HepG2 (cell line): ENCODE measurements around the gene LYRM4. TPM values are rescaled to one million over a fixed set of nuclear protein-coding genes. Genes with fewer than 3 reads are reported as not detected.
A peak's percentile ranks its signal among the peaks of the same experiment; 100 is the strongest.

Source experiments
- ATAC-seq: fragments of 200-7000 bp; cut with Tn5 transposase; 3 replicates; pipeline ENCODE4 v1.9.1; 2020; ENCODE audit warnings: mild to moderate bottlenecking, moderate library complexity
- BruUV-seq: library from RNA; stranded (reverse); fragments of 400-500 nt; replicated peaks from 2 replicates; lab custom pipeline; 2021; lab: Mats Ljungman, UMichigan
- CTCF ChIA-PET: fragments of 300-600 bp; formaldehyde crosslinking; extraction: SDS; loops from one replicate; lab custom pipeline; 2021; ENCODE audit warnings: low total read pairs, inconsistent platforms, low intra/inter-chr PET ratio; lab: Yijun Ruan, JAX
- POLR2A ChIA-PET: fragments of 350-600 bp; sonication (Branson Sonifier 250); formaldehyde crosslinking; loops from one replicate; lab custom pipeline; 2020; ENCODE audit warnings: antibody characterized with exemption, inconsistent platforms; lab: Yijun Ruan, JAX
- DNase-seq: peaks from one replicate; pipeline ENCODE4 v3.0.0-alpha.2; 2015; ENCODE audit warnings: low spot score
- FAIRE-seq: peaks from 3 replicates; lab custom pipeline; 2011; peaks lifted over from hg19 to GRCh38; lab: Jason Lieb, UNC
- H2AFZ ChIP-seq: one replicate; pipeline ENCODE4 v1.6.1; 2011; ENCODE audit warnings: low read length, inconsistent platforms
- H3K27ac ChIP-seq: fragments of 300-600 bp; 3 replicates; pipeline ENCODE4 v1.8.0; 2011; ENCODE audit warnings: mixed run types, mild to moderate bottlenecking, mixed read lengths, low read length, inconsistent platforms; ENCODE audit not compliant: insufficient read depth; ENCODE audit errors: extremely low read length
- H3K27me3 ChIP-seq, 2 experiments: fragments of 200-600 bp in 1 of 2; 2 replicates in 1 of 2; 3 replicates in 1 of 2; pipeline versions ENCODE4 v1.6.0 to v1.8.0; 2011; ENCODE audit warnings: low read length in 2 of 2, mild to moderate bottlenecking in 2 of 2, moderate library complexity in 2 of 2, inconsistent platforms in 1 of 2; ENCODE audit not compliant: insufficient read depth in 2 of 2, control insufficient read depth in 1 of 2
- H3K36me3 ChIP-seq, 2 experiments: fragments of 200-600 bp in 1 of 2; replicated peaks in 1 of 2; 2 replicates in 1 of 2; 3 replicates in 1 of 2; pipeline versions ENCODE4 v1.5.1 to v1.8.0; 2011; ENCODE audit warnings: low read length in 2 of 2, inconsistent platforms in 1 of 2; ENCODE audit not compliant: insufficient read depth in 2 of 2, control insufficient read depth in 1 of 2
- H3K4me1 ChIP-seq: 2 replicates; pipeline ENCODE4 v1.5.1; 2012; ENCODE audit warnings: low read length, inconsistent platforms; ENCODE audit not compliant: insufficient read depth
- H3K4me2 ChIP-seq: 2 replicates; pipeline ENCODE4 v1.6.0; 2011; ENCODE audit warnings: low read depth, low read length, inconsistent platforms
- H3K4me3 ChIP-seq, 3 experiments: fragments of 200-600 bp in 1 of 3; sonication (generic), shearing (Covaris generic) in 1 of 3; replicated peaks in 1 of 3; 2 replicates each; pipeline ENCODE4 v1.5.1; 2011 to 2016; ENCODE audit warnings: low read length in 3 of 3, inconsistent platforms in 2 of 3, low read depth in 2 of 3, mild to moderate bottlenecking in 2 of 3, control low read depth in 1 of 3, mixed read lengths in 1 of 3; ENCODE audit not compliant: insufficient read depth in 1 of 3
- H3K79me2 ChIP-seq: one replicate; pipeline ENCODE4 v1.6.1; 2011; ENCODE audit warnings: low read length, inconsistent platforms; ENCODE audit not compliant: insufficient read depth
- H3K9ac ChIP-seq: 2 replicates; pipeline ENCODE4 v1.6.0; 2011; ENCODE audit warnings: mild to moderate bottlenecking, low read depth, low read length, inconsistent platforms; ENCODE audit not compliant: insufficient read depth
- H3K9me3 ChIP-seq: 2 replicates; pipeline ENCODE4 v1.5.1; 2012; ENCODE audit warnings: mild to moderate bottlenecking, low read length
- H4K20me1 ChIP-seq: 2 replicates; pipeline ENCODE4 v1.6.0; 2011; ENCODE audit warnings: inconsistent platforms, mild to moderate bottlenecking, low read length, moderate library complexity; ENCODE audit not compliant: insufficient read depth
- BHLHE40 ChIP-seq: IDR thresholded peaks from 2 replicates; pipeline ENCODE4 v1.6.1; 2011; ENCODE audit warnings: low read length, improper control_type of control experiment
- ETV6 ChIP-seq: sonication (generic); formaldehyde crosslinking; conservative IDR thresholded peaks from 2 replicates; pipeline ENCODE4 v1.4.0; 2020; ENCODE audit warnings: missing genetic modification reagents
- HHEX ChIP-seq: IDR thresholded peaks from 2 replicates; pipeline ENCODE4 v1.6.1; 2016; ENCODE audit warnings: control low read depth
- KDM5A ChIP-seq: fragments of 200-600 bp; sonication (generic); IDR thresholded peaks from 2 replicates; pipeline ENCODE4 v1.7.0; 2018; ENCODE audit warnings: antibody characterized with exemption, mild to moderate bottlenecking, low read length, borderline replicate concordance
- MZF1 ChIP-seq: sonication (generic); formaldehyde crosslinking; IDR thresholded peaks from 2 replicates; pipeline ENCODE4 v1.8.1; 2023; ENCODE audit warnings: mild to moderate bottlenecking, missing genetic modification reagents, borderline replicate concordance
- NBN ChIP-seq: fragments of 450-650 bp; conservative IDR thresholded peaks from 2 replicates; pipeline ENCODE4 v1.6.1; 2017
- RAD51 ChIP-seq: fragments of 450-650 bp; IDR thresholded peaks from 2 replicates; pipeline ENCODE4 v1.6.1; 2016; ENCODE audit warnings: borderline replicate concordance
- STAG1 ChIP-seq: sonication (generic); formaldehyde crosslinking; IDR thresholded peaks from 2 replicates; pipeline ENCODE4 v1.4.0; 2020; ENCODE audit warnings: missing genetic modification reagents
- ZBTB33 ChIP-seq: sonication (generic); formaldehyde crosslinking; IDR thresholded peaks from 2 replicates; pipeline ENCODE4 v1.4.0; 2020; ENCODE audit warnings: missing genetic modification reagents
- ZBTB49 ChIP-seq: sonication (generic); formaldehyde crosslinking; IDR thresholded peaks from 2 replicates; pipeline ENCODE4 v1.4.0; 2020; ENCODE audit warnings: missing genetic modification reagents, borderline replicate concordance
- ZMYM4 ChIP-seq: sonication (generic); formaldehyde crosslinking; IDR thresholded peaks from 2 replicates; pipeline ENCODE4 v1.8.1; 2023; ENCODE audit warnings: mild to moderate bottlenecking, missing genetic modification reagents
- ZNF501 ChIP-seq: sonication (generic); formaldehyde crosslinking; IDR thresholded peaks from 2 replicates; pipeline ENCODE4 v1.5.1; 2020; ENCODE audit warnings: mild to moderate bottlenecking, moderate library complexity, missing genetic modification reagents
- ZNF558 ChIP-seq: sonication (generic); formaldehyde crosslinking; IDR thresholded peaks from 2 replicates; pipeline ENCODE4 v1.9.0; 2022; ENCODE audit warnings: mild to moderate bottlenecking, missing genetic modification reagents, borderline replicate concordance
- ZNF709 ChIP-seq: sonication (generic); formaldehyde crosslinking; IDR thresholded peaks from 2 replicates; pipeline ENCODE4 v1.5.0; 2020; ENCODE audit warnings: mild to moderate bottlenecking, missing genetic modification reagents
- ZNF773 ChIP-seq: sonication (generic); formaldehyde crosslinking; IDR thresholded peaks from 2 replicates; pipeline ENCODE4 v1.4.0; 2020; ENCODE audit warnings: missing genetic modification reagents, borderline replicate concordance
- WGBS: methylation state at CpG from one replicate; pipeline ENCODE4 v1.1.6; 2017; ENCODE audit warnings: low lambda C conversion rate; 5-methylcytosine and 5-hydroxymethylcytosine counted together
- in situ Hi-C: cut with HindIII; loops from 2 replicates; pipeline ENCODE4 v1.10.0; 2017; ENCODE audit warnings: low pct_unique_long_range_greater_than_20kb; ENCODE audit not compliant: extremely low pct_ligation_motif_present
- intact Hi-C: fragments of 100-400 bp; cut with micrococcal nuclease; formaldehyde crosslinking; loops from one replicate; pipeline ENCODE4 v1.10.0; 2022; ENCODE audit not compliant: unreplicated experiment
- polyA plus RNA-seq, 8 experiments: library from polyadenylated mRNA; depleted of rRNA in 3 of 8; stranded (reverse) in 7 of 8; unstranded in 1 of 8; fragments of >200 nt; fragmentation: Illumina TruSeq in 4 of 8; extraction: Trizol in 4 of 8; gene quantifications; 2 replicates each; pipeline versions ENCODE4 v1.2.1 to v1.2.3, GENCODE V29; 2011 to 2016; ENCODE audit warnings: low read depth in 4 of 8, missing spikeins in 1 of 8, mixed read lengths in 1 of 8; ENCODE audit not compliant: insufficient read depth in 1 of 8
- total RNA-seq, 5 experiments: library from RNA; depleted of rRNA; stranded (reverse); fragments of >200 nt; fragmentation: Illumina TruSeq; extraction: Trizol; gene quantifications; 2 replicates each; pipeline ENCODE4 v1.2.3, GENCODE V29; 2016; ENCODE audit warnings: low read depth in 1 of 5

Gene LYRM4
- total and polyA plus RNA-seq, 2 of the 13 experiments (the other 11 are each of a cell fraction or from before 2014, with no cell fraction given): 64.6 to 67.5 TPM

DNA sequence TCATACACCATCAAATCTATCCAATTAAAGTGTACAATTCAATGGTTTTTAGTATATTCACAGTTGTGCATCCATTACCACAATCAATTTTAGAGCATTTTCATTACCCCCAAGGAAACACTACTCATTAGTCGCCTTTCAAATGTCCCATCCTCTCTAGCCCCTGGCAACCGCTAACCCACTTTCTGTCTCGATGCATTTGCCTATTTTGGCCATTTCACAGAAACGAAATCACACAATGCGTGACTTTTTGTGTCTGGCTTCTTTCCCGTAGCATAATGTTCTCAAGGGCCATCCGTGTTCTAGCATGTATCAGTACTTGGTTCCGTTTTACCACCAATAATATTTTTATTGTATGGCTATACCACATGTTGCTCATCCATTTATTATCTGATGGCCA lies 123.9 kb downstream of the LYRM4 start:
- Histone ChIP-seq H3K4me3 (no peak overlapping the region), H3K4me2 (no peak overlapping the region), H3K36me3 (no peaks in the 10 kb centered on the region; a peak in 1 of 5 replicates), H3K9ac (no peak overlapping the region), H3K27me3 (no peaks in the 10 kb centered on the region), H2AFZ (no peak overlapping the region), H3K4me1 (peaks cover 30% of the 10 kb centered on the region), H3K79me2 (no peaks in the 10 kb centered on the region), H4K20me1 (no peaks in the 10 kb centered on the region), H3K27ac (no peak overlapping the region), H3K9me3 (no peaks in the 10 kb centered on the region)
- FAIRE-seq (no peak), DNase-seq (no peak), ATAC-seq (no peak)
- intact Hi-C loops (no loop called here), in situ Hi-C loops (no loop called here)
- BruUV-seq: no TSS peak
- no peak for TF ChIP-seq HHEX (CRISPR knock-in tag)
- no peak for TF ChIP-seq ZNF558 (CRISPR knock-in tag)
- no peak for TF ChIP-seq RAD51
- TF ChIP-seq ZNF709: no peak
- TF ChIP-seq ZNF501: no peak
- no peak for TF ChIP-seq ZNF773 (CRISPR knock-in tag)
- no peak for TF ChIP-seq MZF1 (CRISPR knock-in tag)
- 89% methylated on average over 8 of the region's 8 CpGs for WGBS
- POLR2A ChIA-PET: no interaction called here
- CTCF ChIA-PET: no interaction called here

GRCh38 chr6:5135788-5136376 lies 124.9 kb downstream of the LYRM4 start:
- ChIA-PET CTCF (no interaction called here), POLR2A (no interaction called here)
- peak; percentile 70 for ATAC-seq
- peak; percentile 48 for DNase-seq
- 73% methylated on average over 9 of the region's 9 CpGs for WGBS
- intact Hi-C loops: loop anchor here (2.0 kb wide), 1 partner anchor 21 kb away; no protein-coding TSS in a partner anchor
- Histone ChIP-seq H4K20me1 (no peaks in the 10 kb centered on the region), H3K9ac (no peak overlapping the region), H2AFZ (no peak overlapping the region), H3K4me1 (peaks cover 25% of the 10 kb centered on the region), H3K79me2 (no peaks in the 10 kb centered on the region), H3K4me3 (no peak overlapping the region), H3K36me3 (no peaks in the 10 kb centered on the region; a peak in 1 of 5 replicates), H3K9me3 (no peaks in the 10 kb centered on the region), H3K4me2 (no peak overlapping the region), H3K27me3 (no peaks in the 10 kb centered on the region), H3K27ac (no peak overlapping the region)
- peak; percentile 49 for FAIRE-seq
- in situ Hi-C loops: no loop called here
- no TSS peak for BruUV-seq
- TF ChIP-seq KDM5A (no peak), BHLHE40 (no peak), NBN (no peak), ETV6 (CRISPR knock-in tag) (no peak), ZMYM4 (CRISPR knock-in tag) (0 out of 2 replicates have a peak, but pooled peaks have one; percentile 12), STAG1 (CRISPR knock-in tag) (peak; percentile 43), ZBTB33 (CRISPR knock-in tag) (peak; percentile 32; the same call in 1 of the 2 replicates), ZBTB49 (CRISPR knock-in tag) (no peak)
